H9 (cell line): ENCODE measurements around the gene MICALL2. TPM values are rescaled to one million over a fixed set of nuclear protein-coding genes. Genes with fewer than 3 reads are reported as not detected.

ENCODE experiments used
- DNase-seq: peaks from one replicate; pipeline ENCODE4 v3.0.0-alpha.2; 2017
- H2AFZ ChIP-seq: one replicate; pipeline ENCODE4 v1.6.1; 2013; ENCODE audit warnings: mild to moderate bottlenecking, low read length, control low read depth, moderate library complexity
- H2AK5ac ChIP-seq: 2 replicates; pipeline ENCODE4 v1.6.1; 2013; ENCODE audit warnings: low read length, control low read depth, mixed read lengths; ENCODE audit not compliant: insufficient read length
- H2BK120ac ChIP-seq: one replicate; pipeline ENCODE4 v1.6.1; 2013; ENCODE audit warnings: low read depth, mild to moderate bottlenecking, low read length, control low read depth, inconsistent platforms; ENCODE audit not compliant: poor library complexity, severe bottlenecking
- H2BK12ac ChIP-seq: 2 replicates; pipeline ENCODE4 v1.6.1; 2013; ENCODE audit warnings: low read length, control low read depth, mixed read lengths, low read depth; ENCODE audit not compliant: insufficient read length
- H2BK15ac ChIP-seq: 2 replicates; pipeline ENCODE4 v1.6.1; 2013; ENCODE audit warnings: low read depth, low read length, control low read depth
- H2BK20ac ChIP-seq: one replicate; pipeline ENCODE4 v1.6.1; 2013; ENCODE audit warnings: low read depth, mild to moderate bottlenecking, low read length, control low read depth, inconsistent platforms; ENCODE audit not compliant: poor library complexity, severe bottlenecking
- H2BK5ac ChIP-seq: 2 replicates; pipeline ENCODE4 v1.6.1; 2013; ENCODE audit warnings: low read length, control low read depth, mixed read lengths; ENCODE audit not compliant: insufficient read length
- H3K14ac ChIP-seq: 2 replicates; pipeline ENCODE4 v1.6.1; 2013; ENCODE audit warnings: low read length, control low read depth; ENCODE audit not compliant: insufficient read depth
- H3K18ac ChIP-seq: 2 replicates; pipeline ENCODE4 v1.6.1; 2013; ENCODE audit warnings: low read depth, mild to moderate bottlenecking, mixed read lengths, low read length, control low read depth; ENCODE audit not compliant: insufficient read length
- H3K23ac ChIP-seq: 2 replicates; pipeline ENCODE4 v1.6.1; 2013; ENCODE audit warnings: low read length, control low read depth, mixed read lengths, low read depth; ENCODE audit not compliant: insufficient read length
- H3K23me2 ChIP-seq: 2 replicates; pipeline ENCODE4 v1.6.1; 2013; ENCODE audit warnings: low read depth, mild to moderate bottlenecking, mixed read lengths, low read length, control low read depth; ENCODE audit not compliant: insufficient read length, poor library complexity, severe bottlenecking
- H3K27ac ChIP-seq: 2 replicates; pipeline ENCODE4 v1.5.1; 2013; ENCODE audit warnings: low read length, control low read depth, mixed read lengths, low read depth; ENCODE audit not compliant: insufficient read length
- H3K27me3 ChIP-seq: 2 replicates; pipeline ENCODE4 v1.6.1; 2013; ENCODE audit warnings: low read length, control low read depth, inconsistent platforms; ENCODE audit not compliant: insufficient read depth
- H3K4ac ChIP-seq: 2 replicates; pipeline ENCODE4 v1.6.1; 2013; ENCODE audit warnings: low read depth, mild to moderate bottlenecking, control low read depth, inconsistent platforms, low read length, moderate library complexity
- H3K4me1 ChIP-seq: 2 replicates; pipeline ENCODE4 v1.6.1; 2013; ENCODE audit warnings: low read length, control low read depth, inconsistent platforms; ENCODE audit not compliant: insufficient read depth
- H3K4me2 ChIP-seq: 2 replicates; pipeline ENCODE4 v1.6.1; 2013; ENCODE audit warnings: low read length, control low read depth, mixed read lengths; ENCODE audit not compliant: insufficient read length, insufficient read depth
- H3K56ac ChIP-seq: 2 replicates; pipeline ENCODE4 v1.6.1; 2013; ENCODE audit warnings: low read depth, mild to moderate bottlenecking, mixed read lengths, low read length, control low read depth; ENCODE audit not compliant: insufficient read length
- H3K79me1 ChIP-seq: 2 replicates; pipeline ENCODE4 v1.6.1; 2013; ENCODE audit warnings: low read depth, mild to moderate bottlenecking, moderate library complexity, low read length, control low read depth, inconsistent platforms; ENCODE audit not compliant: insufficient read depth, poor library complexity, severe bottlenecking
- H3K79me2 ChIP-seq: 2 replicates; pipeline ENCODE4 v1.6.1; 2013; ENCODE audit warnings: low read length, control low read depth, inconsistent platforms; ENCODE audit not compliant: insufficient read depth
- H3K9ac ChIP-seq: 2 replicates; pipeline ENCODE4 v1.6.1; 2013; ENCODE audit warnings: low read length, control low read depth, mixed read lengths; ENCODE audit not compliant: insufficient read length; ENCODE audit errors: extremely low read depth
- H3K9me3 ChIP-seq: one replicate; pipeline ENCODE4 v1.6.1; 2013; ENCODE audit warnings: low read depth, low read length, inconsistent platforms; ENCODE audit not compliant: control insufficient read depth
- H3T11ph ChIP-seq: one replicate; pipeline ENCODE4 v1.6.1; 2013; ENCODE audit warnings: mild to moderate bottlenecking, low read length, control low read depth, inconsistent platforms
- H4K20me1 ChIP-seq: one replicate; pipeline ENCODE4 v1.6.1; 2013; ENCODE audit not compliant: control insufficient read depth, insufficient read length, insufficient read depth
- H4K5ac ChIP-seq: 2 replicates; pipeline ENCODE4 v1.6.1; 2013; ENCODE audit warnings: low read depth, mild to moderate bottlenecking, mixed read lengths, low read length, control low read depth; ENCODE audit not compliant: insufficient read length
- H4K8ac ChIP-seq: replicated peaks from 2 replicates; pipeline ENCODE4 v1.6.1; 2013; ENCODE audit warnings: low read length, control low read depth, mixed read lengths, low read depth; ENCODE audit not compliant: insufficient read length
- H4K91ac ChIP-seq: 2 replicates; pipeline ENCODE4 v1.6.1; 2013; ENCODE audit warnings: low read depth, mild to moderate bottlenecking, moderate library complexity, mixed read lengths, low read length, control low read depth; ENCODE audit not compliant: insufficient read length
- H3K27ac Mint-ChIP-seq, 3 experiments: 2 replicates in 2 of 3; 3 replicates in 1 of 3; pipeline ENCODE4 v1.8.0; 2020 to 2021; ENCODE audit warnings: mixed read lengths in 3 of 3, mild to moderate bottlenecking in 1 of 3, moderate library complexity in 1 of 3
- H3K27me3 Mint-ChIP-seq: 2 replicates; pipeline ENCODE4 v1.8.0; 2021; ENCODE audit warnings: low read depth, mild to moderate bottlenecking, moderate library complexity, mixed read lengths
- H3K36me3 Mint-ChIP-seq, 3 experiments: 2 replicates in 2 of 3; 3 replicates in 1 of 3; pipeline ENCODE4 v1.8.0; 2020 to 2021; ENCODE audit warnings: low read depth in 3 of 3, mixed read lengths in 3 of 3; ENCODE audit not compliant: insufficient read depth in 1 of 3
- H3K4me1 Mint-ChIP-seq, 2 experiments: 2 replicates each; pipeline ENCODE4 v1.8.0; 2020; ENCODE audit warnings: mixed read lengths in 2 of 2
- H3K4me3 Mint-ChIP-seq, 2 experiments: 2 replicates in 1 of 2; 3 replicates in 1 of 2; pipeline ENCODE4 v1.8.0; 2020 to 2021; ENCODE audit warnings: mild to moderate bottlenecking in 2 of 2, mixed read lengths in 2 of 2, moderate library complexity in 1 of 2
- H3K9me3 Mint-ChIP-seq, 2 experiments: 2 replicates in 1 of 2; 3 replicates in 1 of 2; pipeline ENCODE4 v1.8.0; 2020; ENCODE audit warnings: mild to moderate bottlenecking in 2 of 2, mixed read lengths in 2 of 2, moderate library complexity in 1 of 2
- WGBS: extraction: QIAGEN DNeasy Blood & Tissue Kit; methylation state at CpG from one replicate; pipeline ENCODE4 v1.1.7; 2013; ENCODE audit warnings: missing lambda C conversion rate, low lambda C conversion rate, mixed read lengths; ENCODE audit not compliant: insufficient read length; ENCODE audit errors: extremely low coverage; 5-methylcytosine and 5-hydroxymethylcytosine counted together
- total RNA-seq: library from RNA; stranded (reverse); gene quantifications from 2 replicates; pipeline ENCODE4 v1.2.1, GENCODE V29; 2021
- TF ChIP-seq, protein P1 (sequence below): fragments of 200-600 bp; sonication (generic); conservative IDR thresholded peaks from 3 replicates; pipeline ENCODE4 v1.8.0; 2021; ENCODE audit warnings: antibody characterized with exemption, mild to moderate bottlenecking

The MICALL2 gene
- total RNA-seq, 1 experiment from 2014 or later, result 7.1 TPM

- TF ChIP-seq, protein P1, sequence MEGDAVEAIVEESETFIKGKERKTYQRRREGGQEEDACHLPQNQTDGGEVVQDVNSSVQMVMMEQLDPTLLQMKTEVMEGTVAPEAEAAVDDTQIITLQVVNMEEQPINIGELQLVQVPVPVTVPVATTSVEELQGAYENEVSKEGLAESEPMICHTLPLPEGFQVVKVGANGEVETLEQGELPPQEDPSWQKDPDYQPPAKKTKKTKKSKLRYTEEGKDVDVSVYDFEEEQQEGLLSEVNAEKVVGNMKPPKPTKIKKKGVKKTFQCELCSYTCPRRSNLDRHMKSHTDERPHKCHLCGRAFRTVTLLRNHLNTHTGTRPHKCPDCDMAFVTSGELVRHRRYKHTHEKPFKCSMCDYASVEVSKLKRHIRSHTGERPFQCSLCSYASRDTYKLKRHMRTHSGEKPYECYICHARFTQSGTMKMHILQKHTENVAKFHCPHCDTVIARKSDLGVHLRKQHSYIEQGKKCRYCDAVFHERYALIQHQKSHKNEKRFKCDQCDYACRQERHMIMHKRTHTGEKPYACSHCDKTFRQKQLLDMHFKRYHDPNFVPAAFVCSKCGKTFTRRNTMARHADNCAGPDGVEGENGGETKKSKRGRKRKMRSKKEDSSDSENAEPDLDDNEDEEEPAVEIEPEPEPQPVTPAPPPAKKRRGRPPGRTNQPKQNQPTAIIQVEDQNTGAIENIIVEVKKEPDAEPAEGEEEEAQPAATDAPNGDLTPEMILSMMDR, result no peak
- H3K9ac ChIP-seq, result no peak overlapping the region
- no peaks in the 10 kb centered on the region for H3K79me2 ChIP-seq
- H3K27me3 ChIP-seq, result peaks cover 2% of the 10 kb centered on the region; the same call in 1 of the 2 replicates
- peaks cover 78% of the 10 kb centered on the region for H3K27me3 Mint-ChIP-seq
- H3K4me2 ChIP-seq, result peak overlapping the region; percentile 69
- no peaks in the 10 kb centered on the region for H3K4me1 ChIP-seq
- H3K27ac ChIP-seq, result no peak overlapping the region
- H2BK15ac ChIP-seq, result no peak overlapping the region
- no peak overlapping the region for H3K14ac ChIP-seq
- H3K23ac ChIP-seq, result no peak overlapping the region
- no peak overlapping the region for H4K91ac ChIP-seq
- no peak for DNase-seq
- H3K4me3 Mint-ChIP-seq, result peak overlapping the region; percentile 39 to 83; a peak in 3 of 5 replicates
- no peaks in the 10 kb centered on the region; a peak in 1 of 7 replicates for H3K36me3 Mint-ChIP-seq
- H3K4me1 Mint-ChIP-seq, result peaks cover 12 to 27% of the 10 kb centered on the region in 2 experiments
- H3T11ph ChIP-seq, result no peak overlapping the region
- no peak overlapping the region for H4K8ac ChIP-seq
- H2AFZ ChIP-seq, result no peak overlapping the region
- no peak overlapping the region for H2BK120ac ChIP-seq
- H2AK5ac ChIP-seq, result no peak overlapping the region
- no peaks in the 10 kb centered on the region for H4K20me1 ChIP-seq
- no peak overlapping the region for H3K4ac ChIP-seq
- no peak overlapping the region for H3K18ac ChIP-seq
- no peak overlapping the region for H2BK20ac ChIP-seq
- WGBS, result no CpG with 5 or more reads among the region's 4 CpGs
- no peak overlapping the region for H4K5ac ChIP-seq
- H3K9me3 Mint-ChIP-seq, result no peaks in the 10 kb centered on the region; a peak in 2 of 5 replicates
- H2BK5ac ChIP-seq, result no peak overlapping the region
- H2BK12ac ChIP-seq, result no peak overlapping the region
- no peak overlapping the region for H3K56ac ChIP-seq
- H3K27ac Mint-ChIP-seq, result no peak overlapping the region
- H3K79me1 ChIP-seq, result no peaks in the 10 kb centered on the region
- H3K9me3 ChIP-seq, result no peaks in the 10 kb centered on the region
- H3K23me2 ChIP-seq, result no peaks in the 10 kb centered on the region
Measured at GRCh38 chr7:1404460-1404809, 54.8 kb downstream of the MICALL2 start.
